Esophagus muscularis mucosa (tissue), 4 donors: ENCODE measurements around the gene PPP6R2.

Source experiments
- CTCF ChIP-seq, 3 experiments: fragments of 200-600 bp in 2 of 3; fragments of 450-650 bp in 1 of 3; sonication (generic) in 2 of 3; IDR thresholded peaks; one replicate each; pipeline ENCODE4 v1.5.1; 2017 to 2019; ENCODE audit warnings: antibody characterized with exemption in 3 of 3, mild to moderate bottlenecking in 2 of 3, moderate library complexity in 1 of 3
- EP300 ChIP-seq: sonication (generic); formaldehyde crosslinking; IDR thresholded peaks from one replicate; pipeline ENCODE4 v1.6.1; 2017; ENCODE audit warnings: antibody characterized with exemption
- POLR2A ChIP-seq: fragments of 450-650 bp; IDR thresholded peaks from one replicate; pipeline ENCODE4 v1.6.1; 2017; ENCODE audit warnings: antibody characterized with exemption, moderate library complexity, mild to moderate bottlenecking, low read depth

- no peak for TF ChIP-seq CTCF (IDR thresholded peaks at IDR 0.05)
- TF ChIP-seq EP300, result no peak
- TF ChIP-seq POLR2A, result no peak
Observed at GRCh38 chr22:50459016-50459415, 115.9 kb downstream of the PPP6R2 start.
